Measurements from ENCODE around the gene RAPGEF1. TPM values are rescaled to one million over a fixed set of nuclear protein-coding genes. Genes with fewer than 3 reads are reported as not detected.

Gene RAPGEF1
- polyA plus RNA-seq, 2 of the 4 experiments (the other 2 are of a cell fraction) = 21.6 to 27.7 TPM

DNA sequence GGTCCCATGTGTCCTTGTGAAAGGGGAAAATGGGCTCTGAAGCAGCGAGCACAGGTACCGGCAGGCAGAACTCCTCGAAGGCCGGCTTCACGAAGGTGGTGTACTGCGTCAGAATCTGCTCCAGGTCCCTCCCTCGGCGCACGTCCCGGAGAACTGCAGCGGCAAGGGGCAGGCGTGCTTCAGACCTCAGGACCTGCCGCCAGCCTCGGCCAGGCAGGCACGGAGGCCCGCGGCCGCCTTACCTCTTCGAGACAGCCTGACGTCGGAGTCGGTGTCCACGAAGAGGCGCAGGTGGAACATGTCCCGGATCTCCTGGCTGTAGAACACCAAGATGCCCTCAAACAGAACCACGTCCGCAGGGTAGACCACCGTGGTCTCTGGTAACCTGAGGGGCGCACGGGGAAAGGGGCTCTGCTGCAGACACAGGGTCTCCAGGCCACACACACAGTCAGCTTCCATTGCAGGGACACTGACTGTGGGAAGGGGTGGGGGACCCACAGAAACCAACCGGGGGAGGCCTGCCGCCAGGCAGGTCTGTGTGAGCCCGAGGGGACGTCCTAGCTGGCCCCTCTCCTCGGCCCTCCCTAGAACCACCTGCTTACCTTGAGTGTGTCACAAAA lies 210.9 kb downstream of the RAPGEF1 start:
- no peak for ATAC-seq
- no peak overlapping the region for H3K4me2 ChIP-seq
- 95% methylated on average over 24 of the region's 35 CpGs for WGBS (ENCODE audit: missing lambda C conversion rate)
- ChIA-PET POLR2A (no interaction called here), CTCF (interaction anchor here (0.6 kb wide), 1 partner anchor 90 kb away, joined by 3 read pairs; no protein-coding TSS in a partner anchor)
- H3K9me3 ChIP-seq = no peaks in the 10 kb centered on the region
- no peak for DNase-seq (ENCODE audit: low read depth in 1 of 2, low spot score in 1 of 2)
- no peak for TF ChIP-seq NR3C1 (IDR thresholded peaks at IDR 0.05)
- no peak for TF ChIP-seq EHF (CRISPR knock-in tag; IDR thresholded peaks at IDR 0.05)
- TF ChIP-seq HES2 (IDR thresholded peaks at IDR 0.05) = no peak
- TF ChIP-seq PHF8 (IDR thresholded peaks at IDR 0.05; ENCODE audit: borderline replicate concordance, low read depth) = no peak
- no peak for TF ChIP-seq GATA3 (IDR thresholded peaks at IDR 0.05; ENCODE audit: borderline replicate concordance)
- no peak for TF ChIP-seq ZNF302 (CRISPR knock-in tag; IDR thresholded peaks at IDR 0.05)
- no peak for TF ChIP-seq CBX8 (IDR thresholded peaks at IDR 0.05)
- TF ChIP-seq, protein P1, sequence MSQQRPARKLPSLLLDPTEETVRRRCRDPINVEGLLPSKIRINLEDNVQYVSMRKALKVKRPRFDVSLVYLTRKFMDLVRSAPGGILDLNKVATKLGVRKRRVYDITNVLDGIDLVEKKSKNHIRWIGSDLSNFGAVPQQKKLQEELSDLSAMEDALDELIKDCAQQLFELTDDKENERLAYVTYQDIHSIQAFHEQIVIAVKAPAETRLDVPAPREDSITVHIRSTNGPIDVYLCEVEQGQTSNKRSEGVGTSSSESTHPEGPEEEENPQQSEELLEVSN (IDR thresholded peaks at IDR 0.05; ENCODE audit: borderline replicate concordance, low read depth) = no peak
- TF ChIP-seq CHD4 (IDR thresholded peaks at IDR 0.05; ENCODE audit: borderline replicate concordance) = no peak
- TF ChIP-seq HMGXB4 (CRISPR knock-in tag; IDR thresholded peaks at IDR 0.05; ENCODE audit: borderline replicate concordance) = no peak
- no peak for TF ChIP-seq POLR2A (IDR thresholded peaks at IDR 0.05; ENCODE audit: low read length)
- no peak for TF ChIP-seq KDM1A (IDR thresholded peaks at IDR 0.05; ENCODE audit: low read depth)
- no peak for TF ChIP-seq MYC (IDR thresholded peaks at IDR 0.05; ENCODE audit: borderline replicate concordance, low read length)
- TF ChIP-seq SMC3 (IDR thresholded peaks at IDR 0.05) = no peak
- TF ChIP-seq, protein P2, sequence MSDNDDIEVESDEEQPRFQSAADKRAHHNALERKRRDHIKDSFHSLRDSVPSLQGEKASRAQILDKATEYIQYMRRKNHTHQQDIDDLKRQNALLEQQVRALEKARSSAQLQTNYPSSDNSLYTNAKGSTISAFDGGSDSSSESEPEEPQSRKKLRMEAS (IDR thresholded peaks at IDR 0.05) = no peak
- H3K4me3 ChIP-seq = no peak overlapping the region
- no peak for FAIRE-seq
- no peak overlapping the region for H3K27ac ChIP-seq
- H3K4me1 ChIP-seq = peaks cover 11% of the 10 kb centered on the region

DNA sequence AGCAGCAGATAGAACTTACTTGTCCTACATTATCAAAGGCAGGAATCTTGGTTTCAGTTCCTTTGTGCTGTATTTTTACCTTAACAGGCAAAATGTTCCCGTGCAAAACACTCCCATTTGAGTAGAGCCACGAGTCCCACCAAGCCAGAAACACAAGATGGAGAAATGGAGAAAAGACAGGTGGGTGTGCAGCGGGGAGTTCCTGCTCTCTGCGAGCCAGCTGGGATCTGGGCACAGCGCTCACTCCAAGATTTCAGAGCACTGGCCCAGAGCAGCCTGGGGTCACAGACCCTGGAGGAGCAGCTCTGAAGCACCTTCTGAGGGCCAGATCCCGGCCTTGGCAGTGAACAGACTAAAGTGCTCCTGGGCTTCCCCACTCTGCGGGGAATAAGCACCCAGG lies 211.7 kb downstream of the RAPGEF1 start:
- Histone ChIP-seq H3K27ac (no peak overlapping the region), H3K4me1 (peaks cover 11% of the 10 kb centered on the region), H3K4me3 (no peak overlapping the region), H3K4me2 (no peak overlapping the region), H3K9me3 (no peaks in the 10 kb centered on the region)
- ChIA-PET CTCF (no interaction called here), POLR2A (no interaction called here)
- ATAC-seq = no peak
- no peak for DNase-seq (ENCODE audit: low read depth in 1 of 2, low spot score in 1 of 2)
- WGBS (ENCODE audit: missing lambda C conversion rate) = 92% methylated on average over 7 of the region's 7 CpGs
- FAIRE-seq = no peak
- TF ChIP-seq CHD2 (IDR thresholded peaks at IDR 0.05; ENCODE audit: low read length, partially characterized antibody) (no peak), POLR2AphosphoS2 (conservative IDR thresholded peaks at IDR 0.05; ENCODE audit: low read length) (no peak), CBX2 (IDR thresholded peaks at IDR 0.05; ENCODE audit: borderline replicate concordance, low read depth) (no peak), HES2 (IDR thresholded peaks at IDR 0.05) (no peak), FOSL2 (IDR thresholded peaks at IDR 0.05) (no peak), FOSL2 (CRISPR knock-in tag; IDR thresholded peaks at IDR 0.05) (no peak), RCOR1 (IDR thresholded peaks at IDR 0.05; ENCODE audit: low read depth, low read length) (no peak), EHMT2 (IDR thresholded peaks at IDR 0.05; ENCODE audit: low read depth) (no peak), FOSB (CRISPR knock-in tag; IDR thresholded peaks at IDR 0.05) (no peak), CBX8 (IDR thresholded peaks at IDR 0.05) (no peak), JUNB (IDR thresholded peaks at IDR 0.05) (no peak), TFCP2L1 (CRISPR knock-in tag; IDR thresholded peaks at IDR 0.05) (no peak), RARB (CRISPR knock-in tag; IDR thresholded peaks at IDR 0.05) (no peak), JUN (IDR thresholded peaks at IDR 0.05) (no peak), RAD21 (conservative IDR thresholded peaks at IDR 0.05 in 1 of 2, IDR thresholded peaks at IDR 0.05 in 1 of 2) (no peak), NPAS2 (CRISPR knock-in tag; IDR thresholded peaks at IDR 0.05; ENCODE audit: borderline replicate concordance) (no peak)
- TF ChIP-seq, protein P3, sequence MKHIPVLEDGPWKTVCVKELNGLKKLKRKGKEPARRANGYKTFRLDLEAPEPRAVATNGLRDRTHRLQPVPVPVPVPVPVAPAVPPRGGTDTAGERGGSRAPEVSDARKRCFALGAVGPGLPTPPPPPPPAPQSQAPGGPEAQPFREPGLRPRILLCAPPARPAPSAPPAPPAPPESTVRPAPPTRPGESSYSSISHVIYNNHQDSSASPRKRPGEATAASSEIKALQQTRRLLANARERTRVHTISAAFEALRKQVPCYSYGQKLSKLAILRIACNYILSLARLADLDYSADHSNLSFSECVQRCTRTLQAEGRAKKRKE (CRISPR knock-in tag; IDR thresholded peaks at IDR 0.05; ENCODE audit: low read depth) = no peak
- TF ChIP-seq, protein P4, sequence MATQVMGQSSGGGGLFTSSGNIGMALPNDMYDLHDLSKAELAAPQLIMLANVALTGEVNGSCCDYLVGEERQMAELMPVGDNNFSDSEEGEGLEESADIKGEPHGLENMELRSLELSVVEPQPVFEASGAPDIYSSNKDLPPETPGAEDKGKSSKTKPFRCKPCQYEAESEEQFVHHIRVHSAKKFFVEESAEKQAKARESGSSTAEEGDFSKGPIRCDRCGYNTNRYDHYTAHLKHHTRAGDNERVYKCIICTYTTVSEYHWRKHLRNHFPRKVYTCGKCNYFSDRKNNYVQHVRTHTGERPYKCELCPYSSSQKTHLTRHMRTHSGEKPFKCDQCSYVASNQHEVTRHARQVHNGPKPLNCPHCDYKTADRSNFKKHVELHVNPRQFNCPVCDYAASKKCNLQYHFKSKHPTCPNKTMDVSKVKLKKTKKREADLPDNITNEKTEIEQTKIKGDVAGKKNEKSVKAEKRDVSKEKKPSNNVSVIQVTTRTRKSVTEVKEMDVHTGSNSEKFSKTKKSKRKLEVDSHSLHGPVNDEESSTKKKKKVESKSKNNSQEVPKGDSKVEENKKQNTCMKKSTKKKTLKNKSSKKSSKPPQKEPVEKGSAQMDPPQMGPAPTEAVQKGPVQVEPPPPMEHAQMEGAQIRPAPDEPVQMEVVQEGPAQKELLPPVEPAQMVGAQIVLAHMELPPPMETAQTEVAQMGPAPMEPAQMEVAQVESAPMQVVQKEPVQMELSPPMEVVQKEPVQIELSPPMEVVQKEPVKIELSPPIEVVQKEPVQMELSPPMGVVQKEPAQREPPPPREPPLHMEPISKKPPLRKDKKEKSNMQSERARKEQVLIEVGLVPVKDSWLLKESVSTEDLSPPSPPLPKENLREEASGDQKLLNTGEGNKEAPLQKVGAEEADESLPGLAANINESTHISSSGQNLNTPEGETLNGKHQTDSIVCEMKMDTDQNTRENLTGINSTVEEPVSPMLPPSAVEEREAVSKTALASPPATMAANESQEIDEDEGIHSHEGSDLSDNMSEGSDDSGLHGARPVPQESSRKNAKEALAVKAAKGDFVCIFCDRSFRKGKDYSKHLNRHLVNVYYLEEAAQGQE (IDR thresholded peaks at IDR 0.05) = no peak
- TF ChIP-seq, protein P2 (IDR thresholded peaks at IDR 0.05) = no peak
